Measurements from ENCODE around the gene DDA1. TPM values are rescaled to one million over a fixed set of nuclear protein-coding genes. Genes with fewer than 3 reads are reported as not detected.

The DDA1 gene
- total and polyA plus RNA-seq, 2 of the 13 experiments (the other 11 are each of a cell fraction or from before 2014, with no cell fraction given) = 24.5 to 26.0 TPM

DNA sequence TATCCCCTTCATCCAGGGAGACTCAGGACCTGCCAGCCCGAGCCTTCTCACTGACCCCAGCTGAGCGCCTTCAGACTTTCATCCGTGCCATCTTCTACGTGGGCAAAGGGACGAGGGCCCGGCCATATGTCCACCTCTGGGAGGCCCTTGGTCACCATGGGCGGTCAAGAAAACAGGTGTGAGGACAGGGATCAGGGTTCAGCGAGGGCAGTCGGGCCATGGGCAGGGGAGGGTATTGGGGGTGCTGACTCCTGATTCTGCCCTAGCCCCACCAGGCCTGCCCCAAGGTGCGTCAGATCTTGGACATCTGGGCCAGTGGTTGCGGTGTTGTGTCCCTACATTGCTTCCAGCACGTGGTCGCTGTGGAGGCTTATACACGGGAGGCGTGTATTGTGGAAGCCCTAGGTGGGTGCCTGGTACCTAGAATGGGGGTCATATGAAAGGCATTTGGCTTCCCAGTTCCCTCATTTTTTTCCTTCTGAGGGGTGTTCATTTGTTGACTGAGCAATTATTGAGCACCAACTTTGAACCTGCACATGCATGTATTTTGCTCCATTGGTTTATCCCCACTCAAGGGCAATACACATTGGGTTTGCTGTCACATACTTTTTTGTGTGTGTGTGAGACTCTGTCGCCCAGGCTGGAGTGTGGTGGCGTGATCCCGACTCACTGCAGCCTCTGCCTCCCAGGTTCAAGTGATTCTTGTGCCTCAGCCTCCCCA, 23.8 kb upstream of the DDA1 start:
- Histone ChIP-seq H3K36me3 (replicated peaks in 1 of 2; ENCODE audit: control insufficient read depth in 1 of 2, insufficient read depth in 2 of 2, low read length in 2 of 2) (no peaks in the 10 kb centered on the region), H3K9ac (ENCODE audit: insufficient read depth, low read depth, low read length) (no peak overlapping the region), H3K4me2 (ENCODE audit: low read depth, low read length) (no peak overlapping the region), H3K27me3 (ENCODE audit: control insufficient read depth in 1 of 2, insufficient read depth in 2 of 2, low read length in 2 of 2) (no peaks in the 10 kb centered on the region), H3K27ac (ENCODE audit: extremely low read length, insufficient read depth, low read length) (no peak overlapping the region), H3K79me2 (ENCODE audit: insufficient read depth, low read length) (no peaks in the 10 kb centered on the region), H3K4me1 (ENCODE audit: insufficient read depth, low read length) (0 out of 2 replicates have a peak, but pooled peaks cover 6% of the 10 kb centered on the region), H2AFZ (ENCODE audit: low read length) (no peak overlapping the region), H3K4me3 (replicated peaks in 1 of 3; ENCODE audit: insufficient read depth in 1 of 3, low read depth in 2 of 3, low read length in 3 of 3) (no peak overlapping the region), H3K9me3 (ENCODE audit: low read length) (no peaks in the 10 kb centered on the region), H4K20me1 (ENCODE audit: insufficient read depth, low read length) (no peaks in the 10 kb centered on the region)
- WGBS (ENCODE audit: low lambda C conversion rate) = 86% methylated on average over 18 of the region's 18 CpGs
- no TSS peak for BruUV-seq (replicated peaks)
- intact Hi-C loops (cut with micrococcal nuclease; ENCODE audit: unreplicated experiment) = no loop called here
- in situ Hi-C loops (cut with HindIII; ENCODE audit: extremely low pct_ligation_motif_present, low pct_unique_long_range_greater_than_20kb) = no loop called here
- CTCF ChIA-PET (ENCODE audit: low intra/inter-chr PET ratio, low total read pairs) = no interaction called here
- POLR2A ChIA-PET = interaction anchor here (1.4 kb wide), 1 partner anchor 19 kb away, joined by 4 read pairs; the partner anchor contains the start of gene BABAM1
- ATAC-seq (no peak), DNase-seq (ENCODE audit: low spot score) (no peak), FAIRE-seq (no peak)
- TF ChIP-seq ZFP62 (CRISPR knock-in tag; IDR thresholded peaks at IDR 0.05) = no peak
- no peak for TF ChIP-seq CHCHD3 (CRISPR knock-in tag; IDR thresholded peaks at IDR 0.05)
- TF ChIP-seq, protein P1, sequence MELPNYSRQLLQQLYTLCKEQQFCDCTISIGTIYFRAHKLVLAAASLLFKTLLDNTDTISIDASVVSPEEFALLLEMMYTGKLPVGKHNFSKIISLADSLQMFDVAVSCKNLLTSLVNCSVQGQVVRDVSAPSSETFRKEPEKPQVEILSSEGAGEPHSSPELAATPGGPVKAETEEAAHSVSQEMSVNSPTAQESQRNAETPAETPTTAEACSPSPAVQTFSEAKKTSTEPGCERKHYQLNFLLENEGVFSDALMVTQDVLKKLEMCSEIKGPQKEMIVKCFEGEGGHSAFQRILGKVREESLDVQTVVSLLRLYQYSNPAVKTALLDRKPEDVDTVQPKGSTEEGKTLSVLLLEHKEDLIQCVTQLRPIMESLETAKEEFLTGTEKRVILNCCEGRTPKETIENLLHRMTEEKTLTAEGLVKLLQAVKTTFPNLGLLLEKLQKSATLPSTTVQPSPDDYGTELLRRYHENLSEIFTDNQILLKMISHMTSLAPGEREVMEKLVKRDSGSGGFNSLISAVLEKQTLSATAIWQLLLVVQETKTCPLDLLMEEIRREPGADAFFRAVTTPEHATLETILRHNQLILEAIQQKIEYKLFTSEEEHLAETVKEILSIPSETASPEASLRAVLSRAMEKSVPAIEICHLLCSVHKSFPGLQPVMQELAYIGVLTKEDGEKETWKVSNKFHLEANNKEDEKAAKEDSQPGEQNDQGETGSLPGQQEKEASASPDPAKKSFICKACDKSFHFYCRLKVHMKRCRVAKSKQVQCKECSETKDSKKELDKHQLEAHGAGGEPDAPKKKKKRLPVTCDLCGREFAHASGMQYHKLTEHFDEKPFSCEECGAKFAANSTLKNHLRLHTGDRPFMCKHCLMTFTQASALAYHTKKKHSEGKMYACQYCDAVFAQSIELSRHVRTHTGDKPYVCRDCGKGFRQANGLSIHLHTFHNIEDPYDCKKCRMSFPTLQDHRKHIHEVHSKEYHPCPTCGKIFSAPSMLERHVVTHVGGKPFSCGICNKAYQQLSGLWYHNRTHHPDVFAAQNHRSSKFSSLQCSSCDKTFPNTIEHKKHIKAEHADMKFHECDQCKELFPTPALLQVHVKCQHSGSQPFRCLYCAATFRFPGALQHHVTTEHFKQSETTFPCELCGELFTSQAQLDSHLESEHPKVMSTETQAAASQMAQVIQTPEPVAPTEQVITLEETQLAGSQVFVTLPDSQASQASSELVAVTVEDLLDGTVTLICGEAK (IDR thresholded peaks at IDR 0.05) = no peak
- TF ChIP-seq, protein P1 (CRISPR knock-in tag; IDR thresholded peaks at IDR 0.05) = no peak
- no peak for TF ChIP-seq ZNF382 (CRISPR knock-in tag; IDR thresholded peaks at IDR 0.05; ENCODE audit: borderline replicate concordance)
- TF ChIP-seq MZF1 (CRISPR knock-in tag; IDR thresholded peaks at IDR 0.05; ENCODE audit: borderline replicate concordance) = no peak
- peak; percentile 96 for TF ChIP-seq ZKSCAN8 (CRISPR knock-in tag; IDR thresholded peaks at IDR 0.05; ENCODE audit: borderline replicate concordance)
- TF ChIP-seq ARHGAP35 (CRISPR knock-in tag; IDR thresholded peaks at IDR 0.05; ENCODE audit: borderline replicate concordance) = no peak
- TF ChIP-seq RBFOX2 (IDR thresholded peaks at IDR 0.05; ENCODE audit: low read depth, low read length) = no peak
- TF ChIP-seq, protein P2, sequence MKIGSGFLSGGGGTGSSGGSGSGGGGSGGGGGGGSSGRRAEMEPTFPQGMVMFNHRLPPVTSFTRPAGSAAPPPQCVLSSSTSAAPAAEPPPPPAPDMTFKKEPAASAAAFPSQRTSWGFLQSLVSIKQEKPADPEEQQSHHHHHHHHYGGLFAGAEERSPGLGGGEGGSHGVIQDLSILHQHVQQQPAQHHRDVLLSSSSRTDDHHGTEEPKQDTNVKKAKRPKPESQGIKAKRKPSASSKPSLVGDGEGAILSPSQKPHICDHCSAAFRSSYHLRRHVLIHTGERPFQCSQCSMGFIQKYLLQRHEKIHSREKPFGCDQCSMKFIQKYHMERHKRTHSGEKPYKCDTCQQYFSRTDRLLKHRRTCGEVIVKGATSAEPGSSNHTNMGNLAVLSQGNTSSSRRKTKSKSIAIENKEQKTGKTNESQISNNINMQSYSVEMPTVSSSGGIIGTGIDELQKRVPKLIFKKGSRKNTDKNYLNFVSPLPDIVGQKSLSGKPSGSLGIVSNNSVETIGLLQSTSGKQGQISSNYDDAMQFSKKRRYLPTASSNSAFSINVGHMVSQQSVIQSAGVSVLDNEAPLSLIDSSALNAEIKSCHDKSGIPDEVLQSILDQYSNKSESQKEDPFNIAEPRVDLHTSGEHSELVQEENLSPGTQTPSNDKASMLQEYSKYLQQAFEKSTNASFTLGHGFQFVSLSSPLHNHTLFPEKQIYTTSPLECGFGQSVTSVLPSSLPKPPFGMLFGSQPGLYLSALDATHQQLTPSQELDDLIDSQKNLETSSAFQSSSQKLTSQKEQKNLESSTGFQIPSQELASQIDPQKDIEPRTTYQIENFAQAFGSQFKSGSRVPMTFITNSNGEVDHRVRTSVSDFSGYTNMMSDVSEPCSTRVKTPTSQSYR (CRISPR knock-in tag; IDR thresholded peaks at IDR 0.05; ENCODE audit: borderline replicate concordance) = no peak
- 0 out of 2 replicates have a peak, but pooled peaks have one; percentile 58 for TF ChIP-seq ZNF10 (CRISPR knock-in tag; IDR thresholded peaks at IDR 0.05; ENCODE audit: borderline replicate concordance, low read depth)
- TF ChIP-seq ZNF709 (CRISPR knock-in tag; IDR thresholded peaks at IDR 0.05) = no peak
